ENCODE results near the gene TSSK6. TPM values are rescaled to one million over a fixed set of nuclear protein-coding genes. Genes with fewer than 3 reads are reported as not detected.

Gene TSSK6
- total RNA-seq, 1 donor from 2014 or later = 1.3 TPM

- intact Hi-C loops (cut with DNase I) = no loop called here
- ATAC-seq = no peak
- DNase-seq (ENCODE audit: low spot score) = no peak
Observed at GRCh38 chr19:19495614-19496603, 19.4 kb downstream of the TSSK6 start.

DNA sequence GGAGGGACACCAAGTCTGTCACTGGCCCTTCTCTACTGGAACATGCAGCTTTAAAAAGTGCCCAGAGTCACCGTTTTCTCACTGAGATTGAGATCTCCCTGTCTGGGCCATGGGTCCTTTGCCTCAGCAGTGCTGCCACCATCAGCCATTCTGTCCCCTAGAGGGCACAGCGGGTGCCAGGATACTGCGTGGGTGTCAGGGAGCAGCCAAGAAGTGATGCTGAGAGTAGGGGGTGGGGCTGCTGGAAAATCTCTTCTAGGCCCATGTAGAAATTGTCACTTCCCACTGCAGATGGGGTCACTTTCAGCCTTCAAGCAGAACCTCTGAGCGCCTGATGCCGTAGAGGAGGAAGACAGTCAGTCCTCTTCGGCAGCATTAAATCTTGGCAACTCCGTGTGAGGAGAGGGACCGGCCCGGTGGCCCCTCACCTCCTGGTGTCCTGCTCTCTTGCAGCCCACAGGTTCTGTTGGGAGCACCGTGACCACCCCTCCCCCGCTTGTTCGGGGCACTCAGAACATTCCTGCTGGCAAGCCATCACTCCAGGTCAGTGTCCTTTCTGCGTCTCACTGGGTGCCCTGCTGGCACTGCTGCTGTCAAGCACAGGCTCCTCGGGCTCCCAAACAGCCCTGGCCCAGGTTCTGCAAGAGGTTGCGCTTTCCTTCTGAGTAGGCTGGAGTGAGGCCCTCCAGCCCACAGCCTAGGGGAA lies 21.4 kb downstream of the TSSK6 start:
- ATAC-seq (no peak), DNase-seq (ENCODE audit: low spot score) (no peak)
- intact Hi-C loops (cut with DNase I) = loop anchor here (5.0 kb wide), 1 partner anchor 127 kb away; no protein-coding TSS in a partner anchor

DNA sequence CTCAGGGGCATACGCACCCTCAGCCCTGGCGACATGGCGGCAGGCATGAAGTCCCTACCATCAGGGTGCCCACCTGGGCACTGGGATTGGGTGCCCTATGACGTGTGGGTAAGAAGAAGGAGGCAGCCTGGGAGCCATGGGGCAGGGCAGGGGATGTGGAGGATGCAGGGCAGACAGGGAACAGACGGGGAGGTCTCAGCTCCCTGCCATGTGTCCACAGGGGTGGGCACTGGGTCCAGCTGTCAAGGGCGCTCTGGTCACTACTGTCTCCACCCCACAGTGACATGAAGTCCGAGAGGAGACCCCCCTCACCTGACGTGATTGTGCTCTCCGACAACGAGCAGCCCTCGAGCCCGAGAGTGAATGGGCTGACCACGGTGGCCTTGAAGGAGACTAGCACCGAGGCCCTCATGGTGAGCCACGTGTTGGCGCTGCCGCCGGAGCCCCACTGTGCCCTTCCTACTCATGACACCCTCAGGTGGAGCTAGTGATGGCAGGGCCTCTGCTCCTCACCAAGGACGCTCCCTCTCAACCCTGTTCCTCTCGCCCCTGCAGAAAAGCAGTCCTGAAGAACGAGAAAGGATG lies 23.2 kb downstream of the TSSK6 start:
- intact Hi-C loops (cut with DNase I) = loop anchor here (5.0 kb wide), 1 partner anchor 125 kb away; no protein-coding TSS in a partner anchor

GRCh38 chr19:19491321-19492025 lies 23.9 kb downstream of the TSSK6 start:
- ATAC-seq = no peak
- intact Hi-C loops (cut with DNase I) = loop anchor here (5.0 kb wide), 1 partner anchor 124 kb away; no protein-coding TSS in a partner anchor

More for the DNA sequence above, 23.2 kb downstream of the TSSK6 start:
- ATAC-seq = no peak
- DNase-seq (ENCODE audit: low spot score) = no peak

GRCh38 chr19:19490214-19490968 lies 25.0 kb downstream of the TSSK6 start:
- peak; percentile 69 for ATAC-seq
- intact Hi-C loops (cut with DNase I) = loop anchor here (5.0 kb wide), 1 partner anchor 123 kb away; no protein-coding TSS in a partner anchor
- peak; percentile 89 for DNase-seq (ENCODE audit: low spot score)

More at GRCh38 chr19:19491321-19492025, 23.9 kb downstream of the TSSK6 start:
- no peak for DNase-seq (ENCODE audit: low spot score)

- DNase-seq (ENCODE audit: low spot score) = no peak
- intact Hi-C loops (cut with DNase I) = loop anchor here (5.0 kb wide), 1 partner anchor 123 kb away; no protein-coding TSS in a partner anchor
- peak; percentile 28 for ATAC-seq
Observed at GRCh38 chr19:19489804-19490204, 25.5 kb downstream of the TSSK6 start.

GRCh38 chr19:19488875-19489690 lies 26.3 kb downstream of the TSSK6 start:
- DNase-seq (ENCODE audit: low spot score) = peak; percentile 89

DNA sequence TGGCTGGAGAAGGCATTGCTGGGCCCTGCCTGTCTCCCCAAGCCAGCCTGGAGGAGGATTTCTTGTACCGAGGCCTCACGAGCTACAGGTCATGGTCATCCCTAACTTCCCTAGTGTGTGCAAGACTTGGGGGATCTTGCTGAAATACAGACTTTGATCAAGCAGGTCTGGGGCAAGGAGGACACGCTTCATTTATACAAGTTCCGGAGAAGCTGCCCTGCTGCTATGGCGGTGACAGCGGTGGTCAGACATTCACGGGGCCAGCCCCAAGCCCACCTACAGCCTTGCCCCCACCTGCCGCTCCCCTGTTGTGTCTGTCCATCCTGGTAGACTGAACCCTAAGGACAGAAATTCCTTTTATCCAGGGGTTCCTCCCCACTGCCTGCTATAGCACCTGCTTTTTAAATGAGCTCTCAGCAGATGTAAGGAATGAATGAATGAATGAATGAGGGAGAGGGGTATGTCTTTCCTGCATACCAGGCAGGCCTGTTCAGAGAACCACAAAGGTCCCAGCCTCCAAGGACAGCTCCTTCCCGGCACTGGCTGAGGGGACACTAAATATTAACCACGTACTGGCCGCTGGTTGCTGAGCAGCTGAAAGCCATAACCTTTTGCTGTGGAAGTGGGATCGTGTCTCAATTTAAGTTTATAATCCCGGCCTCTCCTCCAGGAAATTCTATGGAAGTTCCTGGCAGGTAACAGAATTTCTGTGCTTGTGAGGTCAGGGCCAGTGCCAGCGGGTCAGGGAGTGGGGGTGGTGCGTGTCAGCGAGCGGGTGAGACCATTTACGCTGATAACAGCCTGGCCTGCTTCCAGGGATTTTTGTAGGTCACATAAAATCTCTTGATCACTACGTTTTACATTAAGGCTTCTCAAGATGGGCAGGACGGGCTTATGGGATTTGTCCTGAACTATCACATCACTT lies 27.1 kb downstream of the TSSK6 start:
- ATAC-seq = no peak
- no peak for DNase-seq (ENCODE audit: low spot score)
- intact Hi-C loops (cut with DNase I) = no loop called here

More at GRCh38 chr19:19488875-19489690, 26.3 kb downstream of the TSSK6 start:
- intact Hi-C loops (cut with DNase I) = no loop called here
- ATAC-seq = peak; percentile 88

DNA sequence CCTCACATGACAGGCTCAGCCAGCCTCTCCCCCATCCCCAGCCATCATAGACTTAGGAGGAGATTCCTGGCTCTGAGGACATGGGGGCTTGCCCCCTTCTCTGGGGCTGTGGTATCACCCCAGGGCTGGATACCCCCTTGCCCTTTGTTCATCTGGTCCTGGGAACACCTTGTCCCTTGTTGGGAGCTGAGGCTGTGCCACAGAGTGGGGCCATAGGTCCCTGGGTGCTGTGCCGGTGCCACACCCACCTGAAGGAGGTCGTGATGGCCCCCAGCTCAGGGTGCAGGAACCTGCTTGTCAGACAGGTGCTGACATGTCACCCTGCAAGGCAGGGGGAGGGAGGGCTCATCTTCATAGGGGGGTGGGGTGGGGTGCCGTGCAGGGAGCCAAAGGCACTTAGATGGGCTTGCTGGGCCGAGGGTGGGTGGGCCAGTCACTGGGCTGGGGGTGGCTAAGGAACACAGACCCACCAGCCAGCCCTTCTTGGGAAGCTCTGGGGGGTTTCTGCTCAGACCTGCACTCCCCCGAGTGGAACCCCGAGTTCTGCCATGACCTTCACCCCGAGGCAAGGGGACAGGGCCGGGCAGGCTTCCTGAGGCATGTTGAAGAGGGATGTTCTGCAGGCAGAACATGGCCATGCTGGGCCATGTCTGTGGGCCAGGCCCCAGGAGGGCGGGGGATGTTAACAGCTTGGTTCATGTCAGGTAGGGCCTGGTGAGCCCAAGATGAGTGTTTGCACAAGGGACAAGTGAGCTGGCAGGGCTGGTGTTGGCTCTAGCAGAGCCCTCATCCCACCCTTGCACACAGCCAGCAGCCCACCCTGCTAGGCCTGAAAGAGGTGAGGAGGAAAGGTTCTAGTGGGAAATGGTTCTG lies 28.0 kb downstream of the TSSK6 start:
- DNase-seq (ENCODE audit: low spot score) (no peak), ATAC-seq (no peak)
- intact Hi-C loops (cut with DNase I) = no loop called here

DNA sequence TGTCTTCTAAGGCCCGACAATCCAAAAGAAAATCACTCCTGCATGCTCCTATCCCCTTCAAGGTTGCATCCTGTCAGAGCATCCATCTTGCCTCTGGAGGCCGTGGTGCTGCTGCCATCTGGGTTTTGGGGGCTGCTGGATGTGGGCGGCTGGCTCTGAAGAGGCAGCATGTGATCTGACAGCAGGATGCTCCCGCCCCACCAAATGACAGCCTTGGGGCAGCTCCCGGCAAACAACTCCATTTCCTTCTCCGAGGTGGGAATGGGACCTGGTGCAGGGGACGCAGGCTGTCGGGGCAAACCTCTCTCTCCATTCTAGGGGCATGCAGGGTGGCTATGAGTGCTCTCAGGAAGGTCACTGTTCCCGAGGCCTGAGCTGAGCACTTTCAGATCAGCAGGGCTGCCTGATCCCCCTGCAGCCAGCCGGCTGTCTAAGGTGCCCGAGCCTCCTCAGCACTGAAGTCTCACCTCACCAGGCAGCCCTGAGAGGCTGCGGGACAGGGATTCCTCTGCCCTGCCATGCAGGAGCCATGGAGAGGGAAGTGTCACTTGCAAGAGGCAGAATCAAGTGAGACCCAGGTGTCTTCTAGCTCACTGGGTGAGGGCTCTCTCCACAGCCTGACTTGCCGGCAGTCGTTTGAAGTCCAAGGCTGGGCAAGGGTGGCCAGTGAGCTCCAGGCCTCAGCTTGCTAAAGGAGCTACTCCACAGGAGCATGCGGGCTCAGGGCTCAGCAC lies 28.8 kb downstream of the TSSK6 start:
- intact Hi-C loops (cut with DNase I) = no loop called here
- no peak for DNase-seq (ENCODE audit: low spot score)
- ATAC-seq = no peak

DNA sequence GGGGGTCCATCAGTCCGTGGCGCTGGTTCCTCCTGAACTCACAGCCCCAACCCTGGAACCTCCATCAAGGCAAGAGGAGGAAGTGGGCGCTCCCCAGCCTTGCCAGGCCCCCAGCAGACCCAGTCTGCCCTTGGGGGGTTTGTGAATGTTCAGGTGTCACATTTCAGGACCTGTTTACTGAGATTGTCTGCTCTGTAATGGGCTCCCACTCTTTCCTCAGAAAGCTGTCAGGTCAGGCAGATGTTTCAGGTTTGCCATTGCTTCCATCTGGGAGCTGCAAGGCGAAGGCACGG lies 29.4 kb downstream of the TSSK6 start:
- intact Hi-C loops (cut with DNase I) = no loop called here
- no peak for ATAC-seq

GRCh38 chr19:19485161-19485997 lies 30.0 kb downstream of the TSSK6 start:
- ATAC-seq (no peak), DNase-seq (ENCODE audit: low spot score) (no peak)
- intact Hi-C loops (cut with DNase I) = no loop called here

More for the DNA sequence above, 29.4 kb downstream of the TSSK6 start:
- no peak for DNase-seq (ENCODE audit: low spot score)

GRCh38 chr19:19482809-19483596 lies 32.3 kb downstream of the TSSK6 start:
- intact Hi-C loops (cut with DNase I) = loop anchor here (5.0 kb wide), 1 partner anchor 121 kb away; no protein-coding TSS in a partner anchor
- ATAC-seq (peak; percentile 39), DNase-seq (ENCODE audit: low spot score) (no peak)
